Naive B cell (primary cell): ENCODE results near the gene PLIN4. TPM values are rescaled to one million over a fixed set of nuclear protein-coding genes. Genes with fewer than 3 reads are reported as not detected.

Experiments used
- ATAC-seq, 2 donors: fragments of 150-1000 bp; cut with Tn5 transposase; 2 replicates each; pipeline ENCODE4 v1.10.0; 2021; ENCODE audit warnings: low read depth in 2 of 2, mild to moderate bottlenecking in 2 of 2, moderate library complexity in 2 of 2
- DNase-seq: peaks from one replicate; pipeline ENCODE4 v3.0.0; 2022
- H3K27ac Mint-ChIP-seq, 6 donors: one replicate each; pipeline ENCODE4 v1.8.0; 2020 to 2022; ENCODE audit warnings: mild to moderate bottlenecking in 6 of 6, mixed read lengths in 6 of 6, moderate library complexity in 5 of 6, inconsistent platforms in 2 of 6
- H3K27me3 Mint-ChIP-seq, 3 donors: one replicate each; pipeline ENCODE4 v1.8.0; 2021 to 2022; ENCODE audit warnings: mixed read lengths in 3 of 3, mild to moderate bottlenecking in 1 of 3
- H3K36me3 Mint-ChIP-seq, 2 donors: one replicate each; pipeline ENCODE4 v1.8.0; 2020 to 2022; ENCODE audit warnings: mixed read lengths in 2 of 2, inconsistent platforms in 1 of 2, mild to moderate bottlenecking in 1 of 2
- H3K4me1 Mint-ChIP-seq, 3 donors: one replicate each; pipeline ENCODE4 v1.8.0; 2020 to 2022; ENCODE audit warnings: mixed read lengths in 3 of 3, inconsistent platforms in 1 of 3, mild to moderate bottlenecking in 1 of 3, moderate library complexity in 1 of 3
- H3K4me3 Mint-ChIP-seq, 8 donors: one replicate each; pipeline ENCODE4 v1.8.0; 2020 to 2022; ENCODE audit warnings: mild to moderate bottlenecking in 8 of 8, mixed read lengths in 8 of 8, moderate library complexity in 8 of 8, inconsistent platforms in 2 of 8
- H3K9me3 Mint-ChIP-seq, 7 donors: one replicate each; pipeline ENCODE4 v1.8.0; 2020 to 2022; ENCODE audit warnings: mixed read lengths in 7 of 7, mild to moderate bottlenecking in 5 of 7, inconsistent platforms in 2 of 7, moderate library complexity in 1 of 7
- polyA plus RNA-seq, 6 donors: library from polyadenylated mRNA; unstranded; fragments of 300-500 nt; fragmentation: Illumina TruSeq; gene quantifications; one replicate each; pipeline ENCODE4 v1.2.3, GENCODE V29; 2021; ENCODE audit warnings: low read depth in 6 of 6

Gene PLIN4
- polyA plus RNA-seq, 6 donors from 2014 or later, result 0.04 to 0.21 (median 0.14) TPM; not detected in 2

GRCh38 chr19:4504297-4504701, 14.0 kb downstream of the PLIN4 start:
- peaks cover 4 to 18% of the 10 kb centered on the region in 2 donors for H3K36me3 Mint-ChIP-seq
- ATAC-seq, result no peak
- H3K27me3 Mint-ChIP-seq, result no peaks in the 10 kb centered on the region

GRCh38 chr19:4503825-4504170, 14.5 kb downstream of the PLIN4 start:
- Mint-ChIP-seq H3K9me3 (peaks cover 0 to 5% (median 0%) of the 10 kb centered on the region in 7 donors), H3K27ac (no peak overlapping the region), H3K4me1 (peaks cover 0 to 8% (median 0%) of the 10 kb centered on the region in 3 donors), H3K36me3 (peaks cover 4 to 18% of the 10 kb centered on the region in 2 donors), H3K27me3 (no peaks in the 10 kb centered on the region), H3K4me3 (no peak overlapping the region)
- DNase-seq (no peak), ATAC-seq (no peak)

More at GRCh38 chr19:4504297-4504701, 14.0 kb downstream of the PLIN4 start:
- H3K4me3 Mint-ChIP-seq, result no peak overlapping the region
- peaks cover 0 to 8% (median 0%) of the 10 kb centered on the region in 3 donors for H3K4me1 Mint-ChIP-seq
- H3K27ac Mint-ChIP-seq, result no peak overlapping the region
- peaks cover 0 to 5% (median 0%) of the 10 kb centered on the region in 7 donors for H3K9me3 Mint-ChIP-seq
- DNase-seq, result no peak

- DNase-seq (no peak), ATAC-seq (no peak)
- no peak overlapping the region for H3K4me3 Mint-ChIP-seq
- no peak overlapping the region for H3K27ac Mint-ChIP-seq
- peaks cover 4 to 18% of the 10 kb centered on the region in 2 donors for H3K36me3 Mint-ChIP-seq
- H3K27me3 Mint-ChIP-seq, result no peaks in the 10 kb centered on the region
- H3K4me1 Mint-ChIP-seq, result peaks cover 0 to 8% (median 0%) of the 10 kb centered on the region in 3 donors
- H3K9me3 Mint-ChIP-seq, result peaks cover 0 to 5% (median 0%) of the 10 kb centered on the region in 7 donors
Observed at GRCh38 chr19:4503132-4503824, 15.0 kb downstream of the PLIN4 start.

- Mint-ChIP-seq H3K9me3 (peaks cover 0 to 5% (median 0%) of the 10 kb centered on the region in 7 donors), H3K27ac (no peak overlapping the region), H3K4me3 (no peak overlapping the region), H3K4me1 (peaks cover 0 to 8% (median 0%) of the 10 kb centered on the region in 3 donors), H3K36me3 (peaks cover 4 to 18% of the 10 kb centered on the region in 2 donors), H3K27me3 (no peaks in the 10 kb centered on the region)
- DNase-seq (no peak), ATAC-seq (no peak)
Observed at GRCh38 chr19:4502282-4503131, 15.8 kb downstream of the PLIN4 start.

- DNase-seq (no peak), ATAC-seq (no peak)
- Mint-ChIP-seq H3K4me3 (no peak overlapping the region), H3K4me1 (peaks cover 0 to 8% (median 0%) of the 10 kb centered on the region in 3 donors), H3K27me3 (no peaks in the 10 kb centered on the region), H3K27ac (no peak overlapping the region), H3K9me3 (peaks cover 0 to 5% (median 0%) of the 10 kb centered on the region in 7 donors), H3K36me3 (peaks cover 4 to 18% of the 10 kb centered on the region in 2 donors)
Observed at GRCh38 chr19:4501691-4502090, 16.6 kb downstream of the PLIN4 start.

GRCh38 chr19:4500841-4501591, 17.3 kb downstream of the PLIN4 start:
- ATAC-seq, result no peak
- no peak for DNase-seq
- H3K27ac Mint-ChIP-seq, result no peak overlapping the region
- H3K9me3 Mint-ChIP-seq, result peaks cover 0 to 2% (median 0%) of the 10 kb centered on the region in 7 donors
- H3K36me3 Mint-ChIP-seq, result peaks cover under 1 to 12% of the 10 kb centered on the region in 2 donors
- H3K27me3 Mint-ChIP-seq, result no peaks in the 10 kb centered on the region
- peaks cover 0 to 4% (median 0%) of the 10 kb centered on the region in 3 donors for H3K4me1 Mint-ChIP-seq
- H3K4me3 Mint-ChIP-seq, result no peak overlapping the region

GRCh38 chr19:4499855-4500254, 18.4 kb downstream of the PLIN4 start:
- H3K27ac Mint-ChIP-seq, result no peak overlapping the region
- no peaks in the 10 kb centered on the region for H3K27me3 Mint-ChIP-seq
- ATAC-seq (no peak), DNase-seq (no peak)
- no peaks in the 10 kb centered on the region for H3K4me1 Mint-ChIP-seq
- peaks cover 0 to under 1% of the 10 kb centered on the region in 2 donors for H3K36me3 Mint-ChIP-seq
- H3K4me3 Mint-ChIP-seq, result no peak overlapping the region
- no peaks in the 10 kb centered on the region for H3K9me3 Mint-ChIP-seq

GRCh38 chr19:4499318-4499717, 19.0 kb downstream of the PLIN4 start:
- no peaks in the 10 kb centered on the region for H3K4me1 Mint-ChIP-seq
- H3K9me3 Mint-ChIP-seq, result no peaks in the 10 kb centered on the region
- DNase-seq, result no peak
- peak overlapping the region in 2 of 8 donors; percentile 29 to 77 for H3K4me3 Mint-ChIP-seq
- peak overlapping the region in 1 of 6 donors; percentile 43 for H3K27ac Mint-ChIP-seq
- H3K36me3 Mint-ChIP-seq, result no peaks in the 10 kb centered on the region
- ATAC-seq, result no peak
- no peaks in the 10 kb centered on the region for H3K27me3 Mint-ChIP-seq

- no peak overlapping the region for H3K4me3 Mint-ChIP-seq
- H3K4me1 Mint-ChIP-seq, result no peaks in the 10 kb centered on the region
- H3K9me3 Mint-ChIP-seq, result no peaks in the 10 kb centered on the region
- H3K27ac Mint-ChIP-seq, result no peak overlapping the region
- ATAC-seq, result no peak
- H3K27me3 Mint-ChIP-seq, result no peaks in the 10 kb centered on the region
- no peak for DNase-seq
- H3K36me3 Mint-ChIP-seq, result no peaks in the 10 kb centered on the region
Observed at GRCh38 chr19:4498694-4499093, 19.6 kb downstream of the PLIN4 start.

- DNase-seq (no peak), ATAC-seq (no peak)
- H3K36me3 Mint-ChIP-seq, result no peaks in the 10 kb centered on the region
- H3K27ac Mint-ChIP-seq, result no peak overlapping the region
- H3K4me3 Mint-ChIP-seq, result no peak overlapping the region
- no peaks in the 10 kb centered on the region for H3K9me3 Mint-ChIP-seq
- no peaks in the 10 kb centered on the region for H3K4me1 Mint-ChIP-seq
- H3K27me3 Mint-ChIP-seq, result no peaks in the 10 kb centered on the region
Observed at GRCh38 chr19:4497770-4498389, 20.4 kb downstream of the PLIN4 start.

GRCh38 chr19:4496304-4496703, 22.0 kb downstream of the PLIN4 start:
- ATAC-seq, result no peak
- H3K9me3 Mint-ChIP-seq, result no peaks in the 10 kb centered on the region
- H3K27me3 Mint-ChIP-seq, result no peaks in the 10 kb centered on the region
- H3K27ac Mint-ChIP-seq, result no peak overlapping the region
- no peak for DNase-seq
- no peaks in the 10 kb centered on the region for H3K36me3 Mint-ChIP-seq
- no peak overlapping the region for H3K4me3 Mint-ChIP-seq
- no peaks in the 10 kb centered on the region for H3K4me1 Mint-ChIP-seq

- DNase-seq (no peak), ATAC-seq (no peak)
- no peak overlapping the region for H3K27ac Mint-ChIP-seq
- peak overlapping the region in 1 of 8 donors; percentile 29 for H3K4me3 Mint-ChIP-seq
- H3K36me3 Mint-ChIP-seq, result peaks cover 0 to 2% of the 10 kb centered on the region in 2 donors
- H3K27me3 Mint-ChIP-seq, result no peaks in the 10 kb centered on the region
- no peaks in the 10 kb centered on the region for H3K9me3 Mint-ChIP-seq
- no peaks in the 10 kb centered on the region for H3K4me1 Mint-ChIP-seq
Observed at GRCh38 chr19:4495471-4495870, 22.8 kb downstream of the PLIN4 start.

- Mint-ChIP-seq H3K4me3 (no peak overlapping the region), H3K27ac (peak overlapping the region in 1 of 6 donors; percentile 52), H3K36me3 (peaks cover 0 to 4% of the 10 kb centered on the region in 2 donors), H3K4me1 (no peaks in the 10 kb centered on the region), H3K9me3 (no peaks in the 10 kb centered on the region), H3K27me3 (no peaks in the 10 kb centered on the region)
- no peak for DNase-seq
- no peak for ATAC-seq
Observed at GRCh38 chr19:4494691-4495064, 23.6 kb downstream of the PLIN4 start.
